Epidermal melanocyte (primary cell): ENCODE results near the gene COL4A6.
A peak's percentile ranks its signal among the peaks of the same experiment; 100 is the strongest.

Experiments
- DNase-seq: peaks from one replicate; pipeline ENCODE4 v3.0.0; 2011; ENCODE audit warnings: low spot score; ENCODE audit not compliant: insufficient read length

Gene COL4A6

GRCh38 chrX:108271397-108271787, 166.8 kb downstream of the COL4A6 start:
- DNase-seq = no peak

DNA sequence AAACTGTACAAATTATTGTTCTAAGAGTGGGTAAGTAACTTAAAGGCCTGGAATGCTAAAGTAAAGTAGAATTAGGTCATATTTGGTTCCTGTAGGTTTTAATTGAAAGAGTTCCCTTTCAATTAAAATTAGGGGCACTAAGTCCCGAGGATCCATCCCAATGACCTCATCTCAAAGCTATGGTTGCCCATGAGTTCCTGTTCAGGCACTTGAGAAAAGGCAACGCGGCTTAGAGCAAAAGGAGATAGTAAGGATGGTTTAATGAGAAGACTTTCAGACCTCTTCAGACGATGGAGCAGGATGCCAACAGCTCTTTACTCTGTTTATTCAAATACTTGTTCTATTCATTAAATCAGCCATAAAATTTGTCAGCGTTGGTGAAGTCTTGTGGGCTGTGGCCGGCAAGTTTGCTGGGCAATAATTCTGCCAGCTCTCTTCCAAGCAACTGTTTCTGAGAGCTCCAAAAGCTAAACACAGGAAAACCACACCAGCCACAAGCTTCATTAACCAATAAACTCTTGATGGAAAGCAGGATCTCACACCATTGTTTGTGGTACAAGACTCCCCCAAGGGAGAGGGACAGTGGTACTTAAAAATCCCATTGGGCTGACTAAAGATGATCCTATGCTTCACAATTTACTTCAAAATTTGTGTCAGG, 167.4 kb downstream of the COL4A6 start:
- DNase-seq = no peak

DNA sequence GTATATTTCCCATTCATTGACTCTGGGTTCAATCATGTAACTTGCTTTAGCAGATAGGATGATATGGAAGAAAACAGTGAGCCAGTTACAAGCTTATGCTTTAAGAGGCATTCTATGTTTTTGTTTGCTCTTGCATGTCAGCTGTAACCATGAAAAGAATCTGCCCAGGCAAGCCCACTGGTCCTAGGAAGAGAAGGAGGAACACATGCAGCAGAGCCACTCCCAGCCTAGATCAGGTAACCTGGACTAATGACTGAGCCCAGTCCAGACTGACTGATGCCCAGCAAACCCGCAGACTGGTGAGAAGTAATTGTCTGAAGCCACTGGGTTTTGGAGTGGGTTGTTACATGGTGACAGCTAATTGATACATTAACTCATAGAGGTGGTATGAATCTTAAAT, 167.9 kb downstream of the COL4A6 start:
- no peak for DNase-seq

- DNase-seq = no peak
Measured at GRCh38 chrX:108268434-108269080, 169.7 kb downstream of the COL4A6 start.

DNA sequence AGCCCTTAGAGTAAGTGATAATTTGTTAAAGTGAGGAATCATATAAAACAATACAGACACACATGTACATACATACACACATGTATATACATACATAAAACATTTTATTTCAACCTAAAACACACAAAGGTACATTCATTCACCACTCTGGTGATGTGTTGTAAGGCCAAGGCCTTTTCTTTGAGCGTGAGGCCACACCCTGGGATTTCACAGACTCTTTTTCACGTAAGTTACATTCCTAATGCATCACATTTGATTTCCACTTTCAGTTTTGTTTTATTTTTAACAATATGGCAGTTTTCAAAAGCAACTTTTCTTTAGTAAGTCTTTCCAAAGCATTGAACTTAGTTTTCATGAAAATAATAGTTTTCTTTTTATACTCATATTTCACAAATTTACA, 170.7 kb downstream of the COL4A6 start:
- DNase-seq = no peak

DNA sequence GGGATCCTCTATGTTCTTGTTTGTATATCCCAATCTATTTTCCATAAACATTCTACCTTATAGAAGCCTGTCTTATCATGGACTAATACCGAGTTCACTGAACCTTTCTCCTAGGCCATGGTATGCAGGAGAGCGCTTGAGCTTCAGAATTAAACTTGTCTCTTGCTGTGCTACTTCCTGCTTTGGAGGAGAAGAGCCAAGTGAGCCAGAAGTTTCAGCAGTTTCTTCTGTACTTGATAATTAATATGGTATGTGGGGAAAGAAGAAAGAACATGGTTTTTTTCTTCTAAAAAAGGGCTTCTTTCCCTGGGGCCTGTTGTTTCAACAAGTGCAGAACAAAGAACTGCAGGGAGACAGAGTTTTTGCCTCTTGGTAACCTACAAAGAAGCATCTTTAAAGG, 173.8 kb downstream of the COL4A6 start:
- DNase-seq = no peak

DNA sequence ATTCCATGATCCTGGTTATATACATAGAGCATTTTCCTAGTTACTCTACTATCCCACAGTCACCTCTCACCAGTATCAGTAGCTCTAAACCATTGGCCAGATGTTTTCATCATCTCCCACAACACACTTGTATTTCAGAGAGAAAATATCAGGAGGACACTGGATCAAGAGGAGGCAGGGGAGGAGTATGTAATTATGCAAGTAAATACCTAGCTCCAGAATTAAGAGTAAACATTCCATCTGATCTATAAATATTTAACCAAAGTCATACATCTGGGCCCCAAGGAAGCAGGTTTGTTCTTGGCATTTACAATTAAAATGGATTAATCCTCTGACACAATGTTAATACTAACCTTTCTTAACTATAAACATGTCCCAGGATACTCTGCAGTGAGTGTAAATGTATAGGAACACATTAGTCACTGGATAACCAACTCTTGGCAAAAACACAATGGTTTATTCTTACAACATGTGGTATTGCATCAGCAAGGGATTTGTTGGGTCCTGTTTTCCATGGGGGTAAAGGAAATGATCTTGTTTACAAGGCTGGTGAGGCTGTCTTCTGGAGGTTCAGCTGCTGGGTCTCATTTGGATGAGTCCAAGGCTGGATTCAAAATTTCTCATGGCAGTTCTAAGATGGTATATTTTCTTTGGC, 176.5 kb downstream of the COL4A6 start:
- DNase-seq = no peak

GRCh38 chrX:108257556-108257955, 180.7 kb downstream of the COL4A6 start:
- DNase-seq = no peak

DNA sequence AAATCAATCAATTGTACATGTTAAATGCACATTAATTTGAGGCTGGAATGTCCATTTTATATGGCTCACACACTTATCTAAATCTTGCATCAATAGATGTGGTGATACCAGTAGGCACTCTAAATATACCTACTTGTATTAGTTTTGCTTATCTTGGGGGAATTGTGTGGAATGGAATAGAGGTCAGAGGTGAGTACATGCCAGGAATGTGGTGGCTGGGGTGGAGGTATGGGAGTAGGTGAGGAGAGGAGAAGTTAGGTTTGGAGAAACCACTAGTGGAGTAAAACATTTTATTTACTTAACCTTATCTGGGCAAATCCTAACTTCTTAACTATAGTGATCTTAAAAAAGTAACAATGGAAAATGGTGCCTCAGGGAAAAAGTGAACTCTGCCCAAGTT, 183.6 kb downstream of the COL4A6 start:
- DNase-seq = no peak

DNA sequence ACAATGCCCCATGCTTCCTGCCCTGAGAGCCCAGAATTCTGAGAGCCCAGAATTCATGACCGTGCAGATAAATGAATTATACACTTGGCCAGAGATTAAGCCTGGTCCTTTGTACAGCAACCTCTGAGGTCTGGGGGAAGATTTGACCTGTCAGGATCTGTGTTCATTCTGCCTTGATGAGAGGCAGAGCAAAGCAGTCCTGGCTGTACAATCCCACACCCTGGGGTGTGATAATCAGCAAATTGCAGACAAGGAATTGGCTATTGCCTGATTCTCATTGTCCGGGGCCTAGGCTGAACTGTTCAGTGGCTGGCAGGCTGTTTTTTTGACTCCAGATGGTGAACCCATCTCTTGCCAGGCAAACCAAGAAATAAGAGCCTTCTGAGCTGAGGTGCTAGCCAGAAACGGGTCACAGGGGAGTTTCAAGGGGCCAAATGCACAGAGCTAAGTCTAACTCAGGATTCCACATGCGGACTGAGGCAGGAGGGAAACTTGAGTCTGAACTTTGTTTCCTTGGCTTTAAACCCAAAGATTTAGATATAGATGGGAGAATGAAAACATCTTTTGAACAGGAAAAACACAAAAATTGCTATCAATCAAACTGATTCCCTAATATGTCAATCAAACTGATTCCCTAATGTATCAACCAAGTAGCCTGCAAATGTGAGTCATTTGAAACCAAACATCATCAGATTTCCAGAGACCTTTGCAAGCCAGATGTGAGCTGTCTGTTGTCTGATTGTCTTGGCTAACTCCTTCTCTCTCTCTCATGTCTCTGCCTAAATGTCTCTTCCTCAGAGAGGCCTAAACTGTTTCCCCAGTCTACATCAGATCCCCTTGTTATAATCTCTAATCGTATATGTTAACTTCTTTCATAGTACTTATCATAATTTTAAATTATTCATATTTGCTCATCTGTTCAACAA, 187.3 kb downstream of the COL4A6 start:
- DNase-seq = no peak

DNA sequence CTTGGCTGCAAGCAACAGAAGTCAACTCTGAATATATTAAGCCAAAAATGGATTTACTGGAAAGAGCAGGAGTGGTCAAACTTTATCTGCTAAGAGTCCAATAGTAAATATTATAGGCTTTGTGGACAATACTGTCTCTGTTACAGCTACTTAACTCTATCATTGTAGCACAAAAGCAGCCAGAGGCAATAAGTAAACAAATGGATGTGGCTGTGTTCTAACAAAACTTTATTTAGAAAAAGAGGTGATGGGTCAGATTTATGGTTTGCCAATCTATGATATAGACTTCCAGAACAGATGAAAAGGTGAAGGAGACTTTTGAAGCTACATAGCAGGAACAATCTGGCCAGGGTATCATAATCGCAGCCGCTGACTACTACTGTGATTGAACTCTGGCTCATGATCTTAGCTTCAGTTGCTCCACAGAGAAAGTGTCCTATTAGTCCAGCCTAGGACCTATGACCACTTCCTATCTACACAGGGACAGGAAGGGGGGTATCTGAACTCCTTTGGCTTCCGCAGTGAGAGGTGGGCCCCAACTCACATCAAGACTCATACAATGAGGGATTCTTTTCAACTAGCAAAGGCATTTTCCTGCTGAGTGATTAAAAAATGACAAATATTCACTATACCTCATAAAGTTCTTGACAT, 191.8 kb downstream of the COL4A6 start:
- no peak for DNase-seq

- DNase-seq = no peak
Measured at GRCh38 chrX:108245462-108245861, 192.8 kb downstream of the COL4A6 start.

- no peak for DNase-seq
Measured at GRCh38 chrX:108235986-108236385, 202.2 kb downstream of the COL4A6 start.

DNA sequence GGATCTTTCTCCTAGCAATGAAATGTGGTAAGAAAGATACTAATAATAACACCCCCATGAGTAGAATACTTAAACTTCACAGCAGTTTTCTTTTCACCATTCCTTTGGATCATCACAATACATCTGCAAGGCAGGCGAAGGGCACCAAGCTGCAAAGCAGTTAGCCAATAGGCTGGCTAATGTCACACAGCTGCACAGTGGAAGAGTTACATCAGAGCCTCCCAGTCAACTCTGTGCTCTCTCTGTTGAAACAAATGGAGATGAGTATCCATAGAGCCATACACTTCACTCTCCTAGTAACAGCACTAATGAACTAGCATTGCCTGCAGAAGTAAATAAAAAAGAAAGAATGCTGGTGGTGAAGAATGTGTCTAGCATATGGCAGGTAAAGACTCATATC, 207.6 kb downstream of the COL4A6 start:
- no peak for DNase-seq

DNA sequence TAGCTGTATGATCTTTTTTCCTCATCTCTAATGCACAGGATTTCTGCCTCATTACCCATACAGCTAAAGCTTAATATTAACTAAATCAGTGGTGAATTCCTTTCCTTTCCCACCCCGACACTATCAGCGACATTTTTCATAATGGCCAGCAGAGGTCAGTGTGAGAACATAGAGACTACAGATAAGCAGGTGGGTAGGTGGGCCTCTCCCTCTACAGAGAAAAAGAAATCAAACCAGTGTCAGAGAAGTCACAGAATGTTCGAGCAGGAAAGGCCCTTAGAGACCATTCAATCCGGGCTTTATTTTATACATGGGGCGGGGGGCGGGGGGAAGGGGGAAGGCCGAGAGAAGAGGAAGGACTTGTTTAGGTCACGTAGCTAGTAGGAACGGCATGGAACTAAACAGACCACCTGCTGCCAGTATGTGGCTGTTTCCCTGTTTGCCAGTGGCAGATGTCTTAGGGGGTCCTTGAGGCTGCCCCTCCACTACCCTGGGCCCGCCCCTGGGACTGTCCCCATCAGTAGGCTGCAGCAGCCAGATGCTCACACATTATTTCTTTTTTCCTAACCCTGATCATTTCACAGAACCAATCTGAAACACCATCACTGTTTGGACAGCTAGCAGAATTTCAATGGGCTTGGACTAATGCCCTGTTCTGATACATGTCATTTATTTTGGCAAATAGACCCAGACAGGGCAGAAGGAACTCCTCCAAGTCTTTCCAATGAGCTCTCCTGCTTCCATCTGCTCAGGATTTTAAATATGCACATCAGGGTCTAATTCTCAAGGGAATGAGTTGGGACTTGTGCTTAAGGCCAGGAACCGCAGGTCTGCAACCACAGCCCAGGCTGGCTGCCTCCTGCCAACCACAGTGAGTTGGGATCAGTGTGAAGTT, 213.2 kb downstream of the COL4A6 start:
- peak; percentile 26 for DNase-seq

- DNase-seq = no peak
Measured at GRCh38 chrX:108224218-108224617, 214.0 kb downstream of the COL4A6 start.

- DNase-seq = no peak
Measured at GRCh38 chrX:108223585-108223984, 214.6 kb downstream of the COL4A6 start.

GRCh38 chrX:108221301-108221864, 216.8 kb downstream of the COL4A6 start:
- DNase-seq = no peak

GRCh38 chrX:108219949-108220601, 218.1 kb downstream of the COL4A6 start:
- DNase-seq = no peak
